Right kidney (tissue), 1 donor: ENCODE results near the gene RNF169.
A peak's percentile ranks its signal among the peaks of the same experiment; 100 is the strongest.
"Not testable (repeated sequence)": the region's sequence is repeated elsewhere in the genome, so short reads cannot be mapped to it uniquely, and the experiment has no call there.

Source experiments
- DNase-seq: peaks from one replicate; pipeline ENCODE4 v3.0.0-alpha.2; 2016

The RNF169 gene

GRCh38 chr11:74820763-74821162, 72.1 kb downstream of the RNF169 start:
- DNase-seq, result no peak

DNA sequence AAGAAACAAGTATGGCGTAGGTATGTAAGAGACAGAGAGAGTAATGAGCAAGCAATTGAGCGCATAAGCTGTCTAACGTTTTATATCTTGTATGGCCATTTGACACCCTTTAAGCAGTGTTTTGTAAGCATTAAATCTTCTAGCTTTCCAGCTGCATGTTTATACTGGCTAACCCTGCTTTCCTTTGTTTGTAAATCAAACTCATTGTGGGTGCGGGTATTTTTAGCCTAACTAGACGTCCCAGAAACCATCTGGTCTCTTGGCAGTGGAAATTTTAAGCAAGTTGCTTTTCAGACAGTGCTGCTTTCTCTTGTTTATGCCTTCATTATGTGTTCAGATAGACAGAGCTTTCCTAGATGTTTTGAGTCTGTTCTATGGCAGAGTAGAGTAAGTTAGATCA, 73.5 kb downstream of the RNF169 start:
- DNase-seq, result peak; percentile 35

DNA sequence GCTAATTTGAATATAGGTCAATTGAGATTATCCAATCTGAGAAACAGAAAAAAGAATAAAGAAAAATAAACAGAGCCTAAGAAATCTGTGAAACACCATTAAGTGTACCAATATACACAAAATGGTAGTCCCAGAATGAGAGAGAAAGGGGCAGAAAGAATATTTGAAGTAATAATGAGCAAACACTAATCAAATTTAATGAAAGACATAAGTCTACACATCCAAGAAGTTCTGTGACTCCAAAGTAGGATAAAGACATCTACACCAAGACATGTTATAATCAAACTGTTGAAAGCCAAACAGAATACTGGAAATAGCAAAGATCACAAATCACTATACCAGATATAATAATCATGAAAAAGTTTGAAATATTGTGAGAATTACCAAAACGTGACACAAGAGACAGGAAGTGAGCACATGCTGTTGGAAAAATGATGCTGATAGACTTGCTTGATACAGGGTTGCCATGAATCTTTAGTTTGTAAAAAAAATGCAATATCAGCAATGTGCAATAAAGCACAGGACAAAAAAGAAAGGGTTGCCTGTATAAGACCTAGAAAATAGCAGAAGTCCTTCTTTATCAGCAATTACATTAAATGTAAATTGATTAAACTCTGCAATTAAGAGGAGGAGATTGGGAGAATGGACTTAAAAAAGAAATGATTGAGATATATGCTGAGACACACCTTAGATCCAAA, 75.8 kb downstream of the RNF169 start:
- no peak for DNase-seq

- not testable (repeated sequence) for DNase-seq
Measured at GRCh38 chr11:74825596-74825995, 76.9 kb downstream of the RNF169 start.

- no peak for DNase-seq
Measured at GRCh38 chr11:74826901-74827300, 78.3 kb downstream of the RNF169 start.

GRCh38 chr11:74837191-74837590, 88.5 kb downstream of the RNF169 start:
- no peak for DNase-seq

DNA sequence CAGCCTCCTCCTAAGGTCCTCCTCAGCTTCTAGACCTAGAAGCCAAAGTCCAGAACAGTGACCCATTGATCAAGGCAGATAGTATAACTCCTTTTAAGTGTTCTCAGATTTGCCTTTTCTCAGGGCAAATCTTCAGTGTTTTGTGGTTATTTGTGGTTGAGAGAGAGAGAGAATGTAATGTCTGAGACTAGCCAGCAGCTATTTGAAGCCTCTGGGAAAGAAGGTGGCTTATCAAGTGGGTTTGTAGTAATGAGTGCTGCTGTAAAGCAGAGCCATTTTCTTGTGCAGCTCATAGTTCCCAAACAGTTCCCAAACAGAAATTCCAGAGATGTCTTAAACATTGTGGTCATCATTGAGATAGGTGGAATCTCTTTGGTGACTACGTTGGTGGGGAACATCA, 89.5 kb downstream of the RNF169 start:
- no peak for DNase-seq

DNA sequence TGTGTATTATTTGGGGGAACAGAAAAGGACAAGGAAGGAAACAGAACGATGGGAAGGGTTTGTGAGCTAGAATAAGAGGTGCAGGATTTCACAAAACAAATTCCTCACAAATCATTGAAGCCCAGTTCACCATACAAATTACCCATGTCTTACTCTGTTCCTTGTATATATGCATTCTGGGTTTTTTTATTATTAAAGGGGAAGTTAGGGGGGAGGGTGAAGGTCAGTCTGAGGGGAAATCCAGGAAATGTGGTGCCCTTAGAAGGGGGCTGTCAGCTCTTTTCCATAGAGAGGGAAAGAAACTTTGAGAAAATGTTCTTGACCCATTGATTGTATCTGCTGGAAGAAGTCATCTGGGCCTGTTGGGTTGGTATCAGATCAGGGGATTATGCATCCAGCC, 90.8 kb downstream of the RNF169 start:
- DNase-seq, result no peak

DNA sequence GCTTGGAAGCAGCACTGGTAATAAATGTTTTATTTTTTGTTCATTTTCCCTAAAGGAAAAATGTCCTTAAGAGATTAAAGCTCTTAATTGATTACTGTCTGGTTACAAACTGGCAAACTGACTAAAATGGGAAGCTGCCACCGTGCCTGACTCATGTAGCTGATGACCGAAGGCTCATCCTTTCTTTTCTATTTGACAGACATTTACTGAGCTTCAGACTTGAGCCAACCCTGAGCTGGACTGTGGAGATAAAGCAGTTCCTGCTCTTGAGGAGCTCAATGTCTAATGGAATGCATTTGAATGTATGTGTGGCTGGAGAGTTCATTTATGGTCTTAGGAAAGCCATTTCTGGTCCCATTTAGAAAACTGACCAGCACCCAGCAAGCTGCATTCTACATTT, 91.3 kb downstream of the RNF169 start:
- no peak for DNase-seq

DNA sequence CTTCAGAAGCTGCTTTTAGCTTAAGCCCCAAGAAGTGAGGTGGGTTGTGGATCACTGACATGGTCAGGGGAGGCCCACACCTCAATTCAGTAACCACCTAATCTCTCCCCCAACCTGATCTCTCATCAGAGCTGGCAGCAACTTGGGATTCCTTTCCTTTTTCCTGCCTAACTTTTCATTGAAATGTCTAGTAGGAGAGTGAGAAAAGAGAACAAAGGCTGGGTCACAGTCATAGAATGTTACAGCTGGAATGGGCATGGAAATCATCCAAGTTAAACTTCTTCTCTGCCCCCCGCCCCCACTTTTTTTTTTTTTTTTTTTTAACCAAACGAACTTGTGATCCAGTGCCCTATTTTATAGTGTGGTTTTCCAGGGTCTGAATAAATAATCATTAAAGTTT, 91.8 kb downstream of the RNF169 start:
- no peak for DNase-seq

DNA sequence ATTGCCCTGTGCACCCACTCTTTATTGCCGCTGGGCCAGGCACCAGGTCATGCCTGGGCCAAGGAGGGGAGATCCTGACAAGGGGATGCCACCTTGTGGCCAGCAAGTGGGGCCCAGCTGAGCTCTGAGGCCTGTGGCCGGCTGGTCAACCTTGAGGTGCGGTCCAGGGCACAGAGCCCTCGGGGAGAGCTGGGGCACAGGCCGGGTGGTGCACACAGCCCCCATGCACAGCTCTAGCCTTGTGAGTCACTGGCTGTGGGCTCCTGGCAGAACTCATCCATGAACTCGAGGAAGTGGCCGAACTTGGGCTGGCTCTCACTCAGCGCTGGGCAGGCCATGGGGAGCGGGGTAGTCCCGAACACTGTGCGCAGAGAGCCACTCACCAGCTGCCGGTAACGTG, 94.3 kb downstream of the RNF169 start:
- no peak for DNase-seq

- no peak for DNase-seq
Measured at GRCh38 chr11:74844072-74844471, 95.4 kb downstream of the RNF169 start.

- no peak for DNase-seq
Measured at GRCh38 chr11:74844865-74845264, 96.2 kb downstream of the RNF169 start.

- no peak for DNase-seq
Measured at GRCh38 chr11:74845978-74846517, 97.4 kb downstream of the RNF169 start.

- no peak for DNase-seq
Measured at GRCh38 chr11:74846770-74847169, 98.1 kb downstream of the RNF169 start.

- DNase-seq, result no peak
Measured at GRCh38 chr11:74847395-74847794, 98.7 kb downstream of the RNF169 start.

GRCh38 chr11:74847895-74848294, 99.2 kb downstream of the RNF169 start:
- DNase-seq, result no peak

DNA sequence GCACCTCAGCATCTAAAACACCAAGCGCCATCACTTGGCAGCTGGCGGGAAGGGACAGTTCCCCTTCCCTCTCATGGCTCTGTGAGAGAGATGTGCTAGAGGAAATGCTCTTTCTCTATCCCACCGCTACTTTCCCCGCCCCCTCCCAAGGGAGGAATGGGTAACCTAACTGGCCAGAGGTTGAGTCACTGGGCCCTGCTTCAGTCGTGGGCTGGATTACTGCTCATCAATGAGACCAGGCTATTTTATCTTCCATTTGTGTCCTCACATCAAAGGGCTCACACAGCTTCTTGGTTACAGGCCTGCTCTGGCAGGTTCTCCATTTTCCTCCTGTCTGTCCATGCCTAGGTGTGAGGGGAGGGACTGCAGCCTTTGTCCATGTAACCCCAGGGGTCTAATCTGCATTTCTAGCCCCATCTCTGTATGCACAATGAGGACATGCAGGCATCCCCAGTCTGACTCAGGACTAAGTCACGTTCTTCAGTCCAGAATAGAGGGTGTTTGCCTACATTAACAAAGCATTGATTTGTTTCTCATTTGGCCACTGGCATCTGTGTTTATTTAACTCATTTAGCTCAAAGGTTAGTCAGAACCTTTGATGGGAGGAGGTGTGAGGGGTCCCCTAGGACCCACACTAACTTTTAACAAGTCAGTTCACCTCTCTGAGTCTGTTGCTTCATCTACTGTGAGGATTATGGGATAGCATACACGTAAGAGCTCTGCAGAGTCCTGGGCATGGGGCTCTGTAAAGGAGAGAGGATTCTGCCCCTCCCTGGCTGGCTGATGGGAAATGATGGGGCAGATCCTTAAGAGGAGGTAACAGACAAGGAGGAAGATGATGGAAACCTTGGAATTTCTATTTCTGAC, 101.1 kb downstream of the RNF169 start:
- DNase-seq, result no peak

DNA sequence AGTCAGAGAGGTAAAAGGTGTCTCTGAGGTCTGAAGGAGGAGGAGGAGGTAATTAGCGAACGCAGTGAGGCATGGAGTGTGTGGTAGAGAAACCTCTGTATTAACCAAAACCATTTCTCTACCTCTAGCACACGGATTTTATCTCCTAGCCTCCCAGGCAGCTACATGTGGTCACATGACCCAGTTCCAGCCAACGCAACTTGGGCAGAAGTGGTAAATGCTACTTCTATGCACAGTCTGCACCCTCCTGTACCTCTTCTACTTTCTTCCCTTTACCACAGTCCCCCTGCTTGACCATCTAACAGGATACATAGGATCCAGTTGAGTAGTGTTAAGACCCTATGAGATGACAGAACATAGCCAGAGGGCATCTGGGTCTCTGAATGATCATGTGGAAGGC, 104.6 kb downstream of the RNF169 start:
- no peak for DNase-seq

GRCh38 chr11:74860743-74861142, 112.1 kb downstream of the RNF169 start:
- DNase-seq, result no peak

GRCh38 chr11:74863410-74863809, 114.8 kb downstream of the RNF169 start:
- DNase-seq, result no peak

GRCh38 chr11:74866557-74866956, 117.9 kb downstream of the RNF169 start:
- no peak for DNase-seq

DNA sequence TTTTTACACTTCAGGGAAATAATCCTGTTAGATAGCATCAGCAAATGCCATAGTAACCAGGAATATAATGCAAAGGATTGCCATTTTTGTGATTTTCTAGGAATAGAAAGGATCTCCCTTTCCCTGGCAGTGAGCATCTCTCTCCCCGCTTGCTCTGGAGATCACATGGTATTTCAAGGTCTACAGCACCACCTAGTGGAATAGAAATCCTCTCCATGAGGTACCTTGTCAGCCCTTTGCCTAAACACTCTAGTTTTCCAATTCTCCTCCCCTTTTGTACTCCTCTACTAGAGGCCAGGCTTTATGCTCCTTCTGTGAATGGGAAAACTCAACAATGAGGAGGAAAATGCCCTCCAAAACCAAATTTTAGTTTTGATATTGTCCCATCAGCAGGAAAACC, 121.8 kb downstream of the RNF169 start:
- DNase-seq, result no peak

GRCh38 chr11:74871037-74871436, 122.4 kb downstream of the RNF169 start:
- no peak for DNase-seq
